IPS-20b (cell line): ENCODE results near the gene LIN37.
A peak's percentile ranks its signal among the peaks of the same experiment; 100 is the strongest.
"Not testable (repeated sequence)": the region's sequence is repeated elsewhere in the genome, so short reads cannot be mapped to it uniquely, and the experiment has no call there.

ENCODE experiments used
- H3K27ac ChIP-seq: one replicate; pipeline ENCODE4 v1.5.1; 2013; ENCODE audit warnings: low read length
- H3K27me3 ChIP-seq: 2 replicates; pipeline ENCODE4 v1.6.1; 2013; ENCODE audit warnings: mild to moderate bottlenecking, low read length, inconsistent platforms; ENCODE audit not compliant: insufficient read depth
- H3K36me3 ChIP-seq: 2 replicates; pipeline ENCODE4 v1.6.1; 2013; ENCODE audit warnings: low read depth, mild to moderate bottlenecking, inconsistent platforms, low read length, moderate library complexity; ENCODE audit not compliant: insufficient read depth
- H3K4me1 ChIP-seq: 2 replicates; pipeline ENCODE4 v1.6.1; 2013; ENCODE audit warnings: mild to moderate bottlenecking, control low read depth, inconsistent platforms, low read length, moderate library complexity; ENCODE audit not compliant: insufficient read depth
- H3K4me3 ChIP-seq: 2 replicates; pipeline ENCODE4 v1.5.1; 2013; ENCODE audit warnings: mild to moderate bottlenecking, low read length, inconsistent platforms
- H3K9ac ChIP-seq: 2 replicates; pipeline ENCODE4 v1.6.1; 2013; ENCODE audit warnings: low read depth, mild to moderate bottlenecking, inconsistent platforms, low read length, moderate library complexity
- H3K9me3 ChIP-seq: 2 replicates; pipeline ENCODE4 v1.6.1; 2013; ENCODE audit warnings: mild to moderate bottlenecking, low read depth, low read length, inconsistent platforms; ENCODE audit not compliant: insufficient read depth

LIN37 gene

DNA sequence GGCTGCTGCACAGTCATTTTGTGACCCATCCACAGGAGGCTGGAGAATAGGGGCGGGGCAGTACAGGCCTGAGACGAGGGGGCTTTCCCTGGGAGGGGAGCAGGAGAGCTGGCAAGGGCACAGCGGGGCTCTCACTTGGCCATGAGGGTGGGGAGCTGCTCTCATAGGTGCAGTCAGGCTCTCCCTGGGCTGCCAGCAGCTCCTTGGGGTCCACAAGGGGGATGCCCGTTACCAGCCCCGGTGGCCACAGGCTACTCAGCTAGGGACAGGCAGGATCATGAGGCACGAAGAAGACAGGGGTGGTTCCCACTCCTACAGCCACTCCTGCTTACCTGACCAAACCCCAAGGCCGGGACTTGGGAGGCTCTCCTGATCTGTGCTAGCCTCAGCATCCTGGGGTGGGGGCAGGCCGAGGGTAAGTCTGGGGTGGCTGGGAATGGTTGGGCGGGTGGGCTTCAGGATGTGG lies 43.5 kb downstream of the LIN37 start:
- H3K9ac ChIP-seq: no peak overlapping the region
- no peak overlapping the region for H3K27ac ChIP-seq
- H3K27me3 ChIP-seq: peaks cover 19% of the 10 kb centered on the region
- H3K36me3 ChIP-seq: no peaks in the 10 kb centered on the region
- H3K9me3 ChIP-seq: no peaks in the 10 kb centered on the region
- no peaks in the 10 kb centered on the region for H3K4me1 ChIP-seq
- no peak overlapping the region for H3K4me3 ChIP-seq

DNA sequence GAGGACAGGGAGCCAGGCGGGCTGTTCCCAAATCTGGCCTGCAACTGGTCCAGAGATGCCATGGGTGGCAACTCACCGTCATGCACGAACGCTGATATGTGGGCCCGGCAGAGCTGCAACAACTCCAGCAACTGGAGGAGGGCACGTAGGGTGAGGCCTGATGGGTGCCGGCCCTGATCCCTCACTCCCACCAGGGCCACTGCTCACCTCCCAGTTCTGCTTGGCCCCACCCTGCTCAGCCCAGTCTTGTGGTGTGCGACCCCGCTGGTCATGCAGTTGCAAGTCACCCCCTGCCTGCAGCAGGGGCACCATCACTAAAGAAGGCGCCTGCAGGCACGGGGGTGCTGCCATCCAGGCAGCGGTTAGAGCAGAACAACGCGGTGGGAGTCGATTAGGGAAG lies 43.9 kb downstream of the LIN37 start:
- Histone ChIP-seq H3K9ac (no peak overlapping the region), H3K4me1 (no peaks in the 10 kb centered on the region), H3K36me3 (no peaks in the 10 kb centered on the region)

GRCh38 chr19:35792888-35793287 lies 44.5 kb downstream of the LIN37 start:
- Histone ChIP-seq H3K4me1 (no peaks in the 10 kb centered on the region), H3K9me3 (no peaks in the 10 kb centered on the region), H3K36me3 (no peaks in the 10 kb centered on the region), H3K27ac (no peak overlapping the region), H3K27me3 (peaks cover 29% of the 10 kb centered on the region), H3K4me3 (no peak overlapping the region), H3K9ac (no peak overlapping the region)

More for the DNA sequence above, 43.9 kb downstream of the LIN37 start:
- H3K27ac ChIP-seq: no peak overlapping the region
- no peaks in the 10 kb centered on the region for H3K9me3 ChIP-seq
- H3K27me3 ChIP-seq: peaks cover 23% of the 10 kb centered on the region
- no peak overlapping the region for H3K4me3 ChIP-seq

DNA sequence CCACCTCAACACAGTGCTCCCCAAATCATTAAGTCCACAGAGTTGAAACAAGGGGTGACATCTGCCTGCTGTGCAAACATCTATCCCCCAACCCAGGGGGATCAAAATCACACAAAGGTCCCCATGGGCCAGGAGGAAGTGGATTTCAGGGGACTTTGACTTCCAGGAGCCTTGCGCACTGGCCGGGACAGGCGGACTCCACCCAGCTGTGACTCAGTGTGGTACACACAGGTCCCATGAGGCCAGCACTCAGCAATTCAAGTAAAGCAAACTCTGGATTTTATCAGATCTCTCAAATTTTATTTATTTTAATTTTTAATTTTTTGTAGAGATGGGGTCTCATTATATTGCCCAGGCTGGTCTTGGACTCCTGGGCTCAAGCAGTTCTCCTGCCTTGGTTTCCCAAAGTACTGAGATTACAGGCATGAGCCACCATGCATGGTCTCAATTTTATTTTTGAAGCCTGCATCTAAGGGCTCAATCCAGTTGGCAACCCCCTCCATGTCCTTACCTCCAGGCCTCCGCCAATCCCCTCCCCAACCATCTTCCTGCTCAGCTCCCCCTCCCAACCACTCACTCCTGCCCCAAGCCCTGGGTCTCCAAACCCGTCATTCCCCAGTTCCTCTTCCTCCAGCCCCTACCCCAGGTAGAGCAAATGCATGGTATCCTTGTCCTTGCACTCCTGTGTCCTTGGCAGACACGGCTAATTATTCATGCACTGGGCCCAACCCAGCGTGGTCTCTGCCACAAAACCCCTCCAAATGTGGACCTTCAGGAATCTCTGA lies 45.2 kb downstream of the LIN37 start:
- H3K9me3 ChIP-seq: no peaks in the 10 kb centered on the region
- no peak overlapping the region for H3K9ac ChIP-seq

DNA sequence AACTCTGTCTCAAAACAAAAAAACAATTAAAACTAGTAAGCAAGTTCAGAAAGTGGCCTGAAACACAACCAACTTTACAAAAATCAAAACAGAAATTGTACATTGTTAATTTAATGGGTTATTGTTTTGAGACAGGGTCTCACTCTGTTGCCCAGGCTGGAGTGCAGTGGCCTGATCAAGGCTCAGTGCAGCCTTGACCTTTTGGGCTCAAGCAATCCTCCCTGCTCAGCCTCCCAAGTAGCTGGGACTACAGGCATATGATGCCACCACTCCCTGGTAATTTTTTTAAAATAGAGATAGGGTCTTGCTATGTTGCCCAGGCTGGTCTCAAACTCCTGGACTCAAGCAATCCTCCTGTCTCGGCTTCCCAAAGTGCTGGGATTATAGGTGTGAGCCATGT lies 47.2 kb downstream of the LIN37 start:
- not testable (repeated sequence) for H3K9ac ChIP-seq, H3K9me3 ChIP-seq, H3K4me1 ChIP-seq, H3K36me3 ChIP-seq, H3K27ac ChIP-seq, H3K4me3 ChIP-seq
- peaks cover 36% of the 10 kb centered on the region for H3K27me3 ChIP-seq

More for the DNA sequence above, 45.2 kb downstream of the LIN37 start:
- Histone ChIP-seq H3K27me3 (peaks cover 36% of the 10 kb centered on the region), H3K36me3 (no peaks in the 10 kb centered on the region), H3K27ac (no peak overlapping the region), H3K4me1 (no peaks in the 10 kb centered on the region), H3K4me3 (no peak overlapping the region)

- H3K9ac ChIP-seq: no peak overlapping the region
- no peaks in the 10 kb centered on the region for H3K9me3 ChIP-seq
- no peaks in the 10 kb centered on the region for H3K4me1 ChIP-seq
- H3K27ac ChIP-seq: no peak overlapping the region
- H3K27me3 ChIP-seq: peaks cover 36% of the 10 kb centered on the region
- H3K4me3 ChIP-seq: peak overlapping the region; percentile 56; the same call in 1 of the 2 replicates
- H3K36me3 ChIP-seq: no peaks in the 10 kb centered on the region
These were observed 48.5 kb downstream of the LIN37 start for GRCh38 chr19:35796645-35797542.

GRCh38 chr19:35797663-35798062 lies 49.3 kb downstream of the LIN37 start:
- Histone ChIP-seq H3K4me3 (peak overlapping the region; percentile 56; the same call in 1 of the 2 replicates), H3K27me3 (peaks cover 36% of the 10 kb centered on the region), H3K27ac (no peak overlapping the region), H3K4me1 (no peaks in the 10 kb centered on the region), H3K36me3 (no peaks in the 10 kb centered on the region), H3K9me3 (no peaks in the 10 kb centered on the region), H3K9ac (no peak overlapping the region)

DNA sequence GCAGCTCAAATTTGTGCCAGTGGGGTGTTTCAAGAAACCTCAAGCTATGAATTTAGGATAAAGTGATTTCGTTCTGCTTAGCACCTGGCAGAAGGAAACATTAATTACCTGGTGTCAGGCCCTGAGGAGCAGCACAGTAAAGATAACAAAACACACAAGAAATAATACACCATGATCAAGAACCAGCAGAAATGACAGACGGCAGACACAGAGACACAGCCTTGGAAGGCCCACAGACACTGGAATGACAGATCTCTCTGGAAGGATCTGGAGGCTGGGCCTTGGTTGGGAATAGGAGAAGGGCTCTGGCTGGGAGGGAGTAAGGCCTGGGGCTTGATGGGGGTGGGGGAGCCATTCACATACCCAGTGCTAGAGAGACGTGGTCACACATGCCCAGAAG lies 53.5 kb downstream of the LIN37 start:
- no peaks in the 10 kb centered on the region for H3K4me1 ChIP-seq
- H3K9me3 ChIP-seq: no peaks in the 10 kb centered on the region
- H3K27ac ChIP-seq: no peak overlapping the region
- H3K27me3 ChIP-seq: peaks cover 18% of the 10 kb centered on the region
- H3K9ac ChIP-seq: no peak overlapping the region
- H3K4me3 ChIP-seq: no peak overlapping the region
- no peaks in the 10 kb centered on the region for H3K36me3 ChIP-seq
